NCI-H187 (cell line): ENCODE results near the gene ORC4.
"Not testable (repeated sequence)": the region's sequence is repeated elsewhere in the genome, so short reads cannot be mapped to it uniquely, and the experiment has no call there.

Experiments used
- DNase-seq, 2 experiments: peaks; one replicate each; lab custom pipeline; 2025; lab: John Stamatoyannopoulos, UW

ORC4 gene

GRCh38 chr2:148014616-148015015 is 5.9 kb downstream of the ORC4 start:
- no peak for DNase-seq

- DNase-seq = no peak
These were observed 6.7 kb downstream of the ORC4 start for GRCh38 chr2:148013876-148014275.

- not testable (repeated sequence) for DNase-seq
These were observed 12.1 kb downstream of the ORC4 start for GRCh38 chr2:148008411-148008810.

- no peak for DNase-seq
These were observed 13.2 kb downstream of the ORC4 start for GRCh38 chr2:148007219-148007900.

- DNase-seq = no peak
These were observed 14.1 kb downstream of the ORC4 start for GRCh38 chr2:148006249-148007007.

- DNase-seq = not testable (repeated sequence)
These were observed 18.1 kb downstream of the ORC4 start for GRCh38 chr2:148002420-148002819.

- no peak for DNase-seq
These were observed 20.4 kb downstream of the ORC4 start for GRCh38 chr2:148000095-148000494.

GRCh38 chr2:147999126-147999525 is 21.4 kb downstream of the ORC4 start:
- DNase-seq = no peak

GRCh38 chr2:147998203-147998602 is 22.3 kb downstream of the ORC4 start:
- DNase-seq = no peak

GRCh38 chr2:147996828-147997227 is 23.7 kb downstream of the ORC4 start:
- DNase-seq = no peak

- DNase-seq = not testable (repeated sequence)
These were observed 25.6 kb downstream of the ORC4 start for GRCh38 chr2:147994965-147995364.

- no peak for DNase-seq
These were observed 30.6 kb downstream of the ORC4 start for GRCh38 chr2:147989809-147990403.

- no peak for DNase-seq
These were observed 31.4 kb downstream of the ORC4 start for GRCh38 chr2:147989102-147989501.

- DNase-seq = no peak
These were observed 39.5 kb downstream of the ORC4 start for GRCh38 chr2:147980940-147981528.

- DNase-seq = no peak
These were observed 42.9 kb downstream of the ORC4 start for GRCh38 chr2:147977679-147978078.

- no peak for DNase-seq
These were observed 44.4 kb downstream of the ORC4 start for GRCh38 chr2:147976102-147976501.

GRCh38 chr2:147968571-147968970 is 52.0 kb downstream of the ORC4 start:
- no peak for DNase-seq

GRCh38 chr2:147952118-147952517 is 68.4 kb downstream of the ORC4 start:
- no peak for DNase-seq

- DNase-seq = no peak
These were observed 74.9 kb downstream of the ORC4 start for GRCh38 chr2:147945660-147946059.

- no peak for DNase-seq
These were observed 81.2 kb downstream of the ORC4 start for GRCh38 chr2:147939313-147939712.

- DNase-seq = no peak
These were observed 82.7 kb downstream of the ORC4 start for GRCh38 chr2:147937744-147938349.

- DNase-seq = no peak
These were observed 85.5 kb downstream of the ORC4 start for GRCh38 chr2:147934881-147935620.
